ENCODE data around the gene PDZD2.
"Not testable (repeated sequence)": the region's sequence is repeated elsewhere in the genome, so short reads cannot be mapped to it uniquely, and the experiment has no call there.

- TF ChIP-seq YY1 (IDR thresholded peaks at IDR 0.05; ENCODE audit: insufficient read depth, insufficient read length); SUZ12 (IDR thresholded peaks at IDR 0.05; ENCODE audit: extremely low read depth, insufficient read depth, insufficient read length): not testable (repeated sequence)
Measured at GRCh38 chr5:31975189-31975612, 336.3 kb downstream of the PDZD2 start.

Measured in NT2/D1 (cell line).